Fibroblast of pulmonary artery (primary cell): ENCODE data around the gene KCTD16.

Experiments used
- DNase-seq: peaks from one replicate; pipeline ENCODE4 v3.0.0-alpha.2; 2010; ENCODE audit warnings: low read depth
- H3K4me3 ChIP-seq: replicated peaks from 2 replicates; pipeline ENCODE4 v1.5.1; 2011; ENCODE audit warnings: low read depth, mild to moderate bottlenecking, control low read depth, low read length, moderate library complexity
- CTCF ChIP-seq: IDR thresholded peaks from 2 replicates; pipeline ENCODE4 v1.5.1; 2011; ENCODE audit warnings: mild to moderate bottlenecking, control low read depth, low read length, inconsistent platforms; ENCODE audit errors: missing control alignments

The KCTD16 gene

GRCh38 chr5:144390133-144390532 lies 219.5 kb downstream of the KCTD16 start:
- H3K4me3 ChIP-seq = no peak overlapping the region
- peak; percentile 38 for TF ChIP-seq CTCF
- DNase-seq = peak; percentile 15

- H3K4me3 ChIP-seq = no peak overlapping the region
- no peak for TF ChIP-seq CTCF
- no peak for DNase-seq
These were observed 220.4 kb downstream of the KCTD16 start for GRCh38 chr5:144391044-144391443.

GRCh38 chr5:144393641-144394435 lies 223.2 kb downstream of the KCTD16 start:
- DNase-seq = no peak
- no peak for TF ChIP-seq CTCF
- H3K4me3 ChIP-seq = no peak overlapping the region

GRCh38 chr5:144395704-144396103 lies 225.0 kb downstream of the KCTD16 start:
- DNase-seq = no peak
- no peak for TF ChIP-seq CTCF
- H3K4me3 ChIP-seq = no peak overlapping the region

GRCh38 chr5:144403058-144403457 lies 232.4 kb downstream of the KCTD16 start:
- DNase-seq = no peak
- no peak overlapping the region for H3K4me3 ChIP-seq
- no peak for TF ChIP-seq CTCF

GRCh38 chr5:144403817-144404420 lies 233.2 kb downstream of the KCTD16 start:
- TF ChIP-seq CTCF = no peak
- no peak for DNase-seq
- no peak overlapping the region for H3K4me3 ChIP-seq

GRCh38 chr5:144404672-144405071 lies 234.0 kb downstream of the KCTD16 start:
- no peak overlapping the region for H3K4me3 ChIP-seq
- no peak for TF ChIP-seq CTCF
- DNase-seq = no peak
